Epithelial cell of esophagus (primary cell): ENCODE measurements around the gene LHX1.

Experiments used
- DNase-seq: peaks from one replicate; pipeline ENCODE4 v3.0.0; 2010; ENCODE audit warnings: low read depth
- H3K4me3 ChIP-seq: 2 replicates; pipeline ENCODE4 v1.5.1; 2011; ENCODE audit warnings: mild to moderate bottlenecking, low read length, control low read depth
- TF ChIP-seq, protein P1 (sequence below): IDR thresholded peaks from 2 replicates; pipeline ENCODE4 v1.5.1; 2011; ENCODE audit warnings: low read depth, mild to moderate bottlenecking, low read length, control low read depth, inconsistent platforms; ENCODE audit not compliant: insufficient read depth; ENCODE audit errors: missing control alignments

The LHX1 gene

DNA sequence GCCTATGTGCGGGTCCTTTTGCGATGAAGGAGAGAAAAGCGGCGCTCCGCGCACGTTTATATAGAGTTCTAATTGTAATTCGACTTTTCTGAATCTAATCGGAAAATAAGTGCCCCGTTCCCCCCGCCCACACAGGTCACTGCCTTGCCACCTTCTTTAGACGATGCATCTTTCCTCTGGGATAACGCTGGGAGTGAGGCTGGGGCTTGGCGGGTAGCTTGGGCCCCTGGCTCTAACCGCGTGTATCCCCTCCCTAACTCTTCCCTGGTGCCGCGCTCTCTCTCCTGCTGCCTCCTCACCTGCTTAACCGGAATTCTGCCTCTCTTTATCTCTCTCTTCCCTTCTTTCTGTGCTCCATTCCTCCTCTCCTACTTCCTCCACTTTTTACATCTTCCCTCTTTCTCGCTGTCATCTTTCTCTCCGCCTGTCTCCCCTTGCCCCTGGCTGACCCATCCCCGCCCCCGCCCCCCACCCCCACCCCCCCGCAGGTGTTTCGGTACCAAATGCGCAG is 2.6 kb downstream of the LHX1 start:
- no peak for DNase-seq
- TF ChIP-seq, protein P1, sequence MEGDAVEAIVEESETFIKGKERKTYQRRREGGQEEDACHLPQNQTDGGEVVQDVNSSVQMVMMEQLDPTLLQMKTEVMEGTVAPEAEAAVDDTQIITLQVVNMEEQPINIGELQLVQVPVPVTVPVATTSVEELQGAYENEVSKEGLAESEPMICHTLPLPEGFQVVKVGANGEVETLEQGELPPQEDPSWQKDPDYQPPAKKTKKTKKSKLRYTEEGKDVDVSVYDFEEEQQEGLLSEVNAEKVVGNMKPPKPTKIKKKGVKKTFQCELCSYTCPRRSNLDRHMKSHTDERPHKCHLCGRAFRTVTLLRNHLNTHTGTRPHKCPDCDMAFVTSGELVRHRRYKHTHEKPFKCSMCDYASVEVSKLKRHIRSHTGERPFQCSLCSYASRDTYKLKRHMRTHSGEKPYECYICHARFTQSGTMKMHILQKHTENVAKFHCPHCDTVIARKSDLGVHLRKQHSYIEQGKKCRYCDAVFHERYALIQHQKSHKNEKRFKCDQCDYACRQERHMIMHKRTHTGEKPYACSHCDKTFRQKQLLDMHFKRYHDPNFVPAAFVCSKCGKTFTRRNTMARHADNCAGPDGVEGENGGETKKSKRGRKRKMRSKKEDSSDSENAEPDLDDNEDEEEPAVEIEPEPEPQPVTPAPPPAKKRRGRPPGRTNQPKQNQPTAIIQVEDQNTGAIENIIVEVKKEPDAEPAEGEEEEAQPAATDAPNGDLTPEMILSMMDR, result no peak
- H3K4me3 ChIP-seq, result no peak overlapping the region

DNA sequence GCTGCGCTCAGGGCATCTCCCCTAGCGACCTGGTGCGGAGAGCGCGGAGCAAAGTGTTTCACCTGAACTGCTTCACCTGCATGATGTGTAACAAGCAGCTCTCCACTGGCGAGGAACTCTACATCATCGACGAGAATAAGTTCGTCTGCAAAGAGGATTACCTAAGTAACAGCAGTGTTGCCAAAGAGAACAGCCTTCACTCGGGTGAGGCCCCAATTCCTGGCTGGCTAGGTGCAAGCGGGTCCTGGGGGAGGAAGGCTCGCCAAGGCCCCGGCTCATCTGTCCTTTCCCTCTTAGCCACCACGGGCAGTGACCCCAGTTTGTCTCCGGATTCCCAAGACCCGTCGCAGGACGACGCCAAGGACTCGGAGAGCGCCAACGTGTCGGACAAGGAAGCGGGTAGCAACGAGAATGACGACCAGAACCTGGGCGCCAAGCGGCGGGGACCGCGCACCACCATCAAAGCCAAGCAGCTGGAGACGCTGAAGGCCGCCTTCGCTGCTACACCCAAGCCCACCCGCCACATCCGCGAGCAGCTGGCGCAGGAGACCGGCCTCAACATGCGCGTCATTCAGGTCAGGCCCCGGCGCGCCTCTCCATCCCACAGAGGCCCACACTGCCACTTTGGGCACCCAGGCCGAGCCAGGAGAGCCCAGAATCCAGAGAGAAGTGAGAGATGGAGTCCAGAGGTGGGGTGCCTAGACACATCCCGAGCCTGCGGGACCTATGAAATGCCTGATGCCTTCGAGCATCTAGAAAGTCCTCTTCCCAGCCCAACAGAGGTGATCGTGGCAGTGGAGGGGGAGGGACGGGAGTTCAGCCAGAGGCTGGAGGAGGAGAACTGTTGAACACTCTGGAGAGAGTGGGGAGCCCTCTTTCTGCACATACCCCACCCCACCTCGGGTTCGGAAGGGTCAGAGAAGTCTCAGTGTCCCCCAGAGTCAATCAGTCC is 3.3 kb downstream of the LHX1 start:
- H3K4me3 ChIP-seq, result no peak overlapping the region
- no peak for DNase-seq
- TF ChIP-seq, protein P1, result no peak

DNA sequence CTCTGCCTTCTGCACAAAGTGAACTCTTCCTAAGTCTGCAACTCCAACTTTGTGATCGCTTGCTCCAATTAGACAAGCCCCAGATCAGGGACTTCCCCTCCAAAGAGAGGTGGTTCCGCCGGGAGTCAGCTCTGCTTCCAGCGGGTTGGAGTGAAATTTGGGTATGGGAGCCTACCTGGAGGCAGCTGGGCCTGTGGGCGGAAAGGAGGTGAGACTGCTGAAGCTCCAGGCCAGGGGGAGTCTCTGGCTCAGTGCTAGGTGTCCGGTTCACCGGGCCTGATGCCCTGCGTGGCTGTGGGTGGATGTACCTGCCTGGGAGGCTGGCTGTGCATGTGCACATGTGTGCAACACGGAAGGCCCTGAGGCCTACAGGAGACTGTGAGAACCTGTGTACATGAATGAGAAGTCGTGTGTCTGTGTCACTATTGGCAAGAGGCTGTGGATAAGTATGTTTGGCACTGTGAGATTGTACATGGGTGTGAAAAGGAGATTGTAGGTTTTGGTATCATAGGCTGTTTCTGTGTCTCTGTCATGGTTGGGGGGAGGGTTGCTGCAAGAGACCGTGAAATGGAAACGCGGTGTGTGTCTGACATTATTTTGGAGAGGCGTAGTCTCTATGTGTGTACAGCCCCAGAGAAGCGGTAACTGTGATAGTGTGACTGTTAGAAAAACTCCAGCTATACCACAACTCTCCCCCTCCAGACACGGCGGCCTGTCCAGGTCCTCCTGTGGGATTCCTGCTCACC is 4.2 kb downstream of the LHX1 start:
- H3K4me3 ChIP-seq, result no peak overlapping the region
- TF ChIP-seq, protein P1, result no peak
- DNase-seq, result no peak

DNA sequence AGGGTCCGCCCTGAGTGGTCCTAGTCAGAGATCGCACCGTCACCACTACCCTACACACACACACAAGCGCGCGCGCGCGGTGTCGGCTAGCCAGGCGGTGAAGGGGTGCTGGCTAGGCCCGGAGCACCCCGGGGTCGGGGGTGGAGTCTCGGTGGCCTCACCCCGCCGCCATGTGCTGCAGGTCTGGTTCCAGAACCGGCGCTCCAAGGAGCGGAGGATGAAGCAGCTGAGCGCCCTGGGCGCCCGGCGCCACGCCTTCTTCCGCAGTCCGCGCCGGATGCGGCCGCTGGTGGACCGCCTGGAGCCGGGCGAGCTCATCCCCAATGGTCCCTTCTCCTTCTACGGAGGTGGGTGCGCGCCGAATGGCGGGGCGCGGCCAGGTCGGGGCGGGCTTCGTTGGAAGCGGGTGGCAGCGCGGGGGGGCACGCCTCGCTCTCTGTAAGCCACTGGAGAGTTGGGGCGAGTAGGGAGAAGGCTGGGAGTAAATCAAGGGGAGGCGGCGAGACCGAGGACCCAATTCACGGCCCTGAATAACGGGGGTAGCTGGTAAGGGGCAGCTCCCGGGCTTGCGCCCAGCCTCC is 4.8 kb downstream of the LHX1 start:
- TF ChIP-seq, protein P1, result no peak
- DNase-seq, result no peak
- H3K4me3 ChIP-seq, result no peak overlapping the region

DNA sequence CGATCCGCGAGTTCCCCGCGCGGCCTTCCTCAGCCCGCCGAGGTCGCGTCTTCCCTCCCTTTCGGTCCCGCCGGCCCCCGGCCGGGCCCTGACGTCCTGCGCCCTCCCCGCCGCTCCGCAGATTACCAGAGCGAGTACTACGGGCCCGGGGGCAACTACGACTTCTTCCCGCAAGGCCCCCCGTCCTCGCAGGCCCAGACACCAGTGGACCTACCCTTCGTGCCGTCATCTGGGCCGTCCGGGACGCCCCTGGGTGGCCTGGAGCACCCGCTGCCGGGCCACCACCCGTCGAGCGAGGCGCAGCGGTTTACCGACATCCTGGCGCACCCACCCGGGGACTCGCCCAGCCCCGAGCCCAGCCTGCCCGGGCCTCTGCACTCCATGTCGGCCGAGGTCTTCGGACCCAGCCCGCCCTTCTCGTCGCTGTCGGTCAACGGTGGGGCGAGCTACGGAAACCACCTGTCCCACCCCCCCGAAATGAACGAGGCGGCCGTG is 5.4 kb downstream of the LHX1 start:
- no peak for DNase-seq
- TF ChIP-seq, protein P1, result no peak
- H3K4me3 ChIP-seq, result no peak overlapping the region

DNA sequence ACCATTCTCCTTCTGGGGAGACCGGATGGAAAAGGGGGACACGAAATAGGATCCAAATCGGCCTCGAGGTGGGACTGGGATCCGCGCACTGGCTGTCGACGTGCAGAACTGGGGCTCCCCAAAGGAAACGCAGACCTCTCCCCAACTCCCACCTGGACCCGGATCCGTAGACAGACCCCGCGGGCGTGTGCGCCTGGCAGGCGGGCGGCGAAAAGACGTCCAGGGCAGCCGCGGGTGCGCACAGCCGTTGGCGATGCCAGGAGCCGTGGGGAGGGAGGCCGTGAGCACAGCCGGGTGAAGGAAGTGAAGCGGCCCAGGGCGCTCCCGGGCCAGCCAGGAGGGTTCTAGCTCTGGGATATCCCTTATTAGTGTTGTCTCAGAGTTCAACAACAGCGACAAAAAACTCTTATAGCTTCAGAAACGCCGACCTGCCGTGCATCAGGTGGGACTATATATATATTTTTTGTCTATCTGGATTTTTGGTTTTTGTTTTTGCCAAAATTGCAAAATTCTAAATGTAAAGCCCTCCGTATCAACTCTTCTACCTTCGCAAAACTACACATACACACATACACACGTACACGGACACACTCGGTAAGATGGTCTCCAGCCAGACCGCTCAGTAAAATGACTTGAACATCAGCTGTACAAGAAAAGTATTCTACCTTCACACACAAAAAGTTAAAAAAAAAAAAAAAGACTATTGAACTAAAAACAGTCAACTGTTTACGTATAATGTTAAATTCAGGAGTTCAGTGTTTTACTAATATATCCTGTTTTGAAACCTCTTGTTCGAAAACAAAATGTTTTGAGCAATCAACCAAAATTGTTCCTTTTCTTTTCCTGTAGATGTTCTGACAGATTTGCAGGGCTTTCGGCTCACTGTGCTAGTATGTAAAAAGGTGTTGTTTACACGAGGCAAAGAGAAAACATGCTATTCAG is 6.2 kb downstream of the LHX1 start:
- TF ChIP-seq, protein P1, result no peak
- no peak overlapping the region for H3K4me3 ChIP-seq

More for the DNA sequence above, 6.2 kb downstream of the LHX1 start:
- DNase-seq, result no peak
